A549 treated with AZD9567 at 1 μM for 4 hours (cell line): ENCODE results near the gene HORMAD2. TPM values are rescaled to one million over a fixed set of nuclear protein-coding genes. Genes with fewer than 3 reads are reported as not detected.

Experiments used
- total RNA-seq: library from RNA; stranded (reverse); fragments of 200-300 nt; extraction: Qiagen RNA extraction; gene quantifications from 5 replicates; pipeline ENCODE4 v1.2.3, GENCODE V29; 2022; ENCODE audit not compliant: insufficient read depth

HORMAD2 gene, protein sequence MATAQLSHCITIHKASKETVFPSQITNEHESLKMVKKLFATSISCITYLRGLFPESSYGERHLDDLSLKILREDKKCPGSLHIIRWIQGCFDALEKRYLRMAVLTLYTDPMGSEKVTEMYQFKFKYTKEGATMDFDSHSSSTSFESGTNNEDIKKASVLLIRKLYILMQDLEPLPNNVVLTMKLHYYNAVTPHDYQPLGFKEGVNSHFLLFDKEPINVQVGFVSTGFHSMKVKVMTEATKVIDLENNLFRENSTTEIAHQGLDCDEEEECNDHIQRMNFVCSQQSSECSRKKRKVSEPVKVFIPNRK
- not detected in 5 replicates for total RNA-seq

DNA sequence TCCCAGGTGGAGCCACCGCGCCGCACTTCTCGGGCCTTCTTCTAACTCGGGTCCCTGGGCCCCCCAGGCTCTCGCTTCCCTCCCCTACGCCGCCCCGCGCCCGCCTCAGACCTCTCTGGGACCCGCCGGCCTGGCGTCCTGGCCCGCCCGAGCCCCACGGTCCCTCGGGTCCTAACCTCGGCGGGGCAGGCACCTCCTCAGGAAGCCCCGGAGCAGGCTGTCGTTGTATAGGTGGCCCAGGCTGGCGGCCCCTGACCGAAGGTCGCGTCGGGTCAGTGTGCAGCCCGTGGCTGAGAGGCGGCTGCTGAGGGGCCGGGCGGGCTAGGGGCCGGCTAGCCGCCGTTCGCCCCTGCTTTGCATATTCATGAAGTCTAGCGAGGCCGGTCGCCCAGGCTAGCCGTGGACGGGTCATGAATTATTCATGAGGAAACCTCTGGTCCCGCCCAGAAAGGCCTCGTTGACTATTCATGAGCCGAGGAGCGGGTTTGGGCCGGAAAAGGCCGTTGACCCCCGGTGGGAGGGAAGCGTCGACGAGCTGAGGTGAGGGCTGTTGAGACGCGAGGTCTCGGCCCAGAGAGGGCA is at the start of gene HORMAD2:
TSS of gene HORMAD2 (plus strand) at position 513 of the 582 bp plus-strand sequence. CDS start 13,489 bp downstream, outside the sequence.

Other genes starting within 250 kb of the HORMAD2 start
- gene ASCC2, start 242.2 kb upstream of the HORMAD2 start, total RNA-seq = 26.3 to 33.7 TPM (median 29.0 TPM) in 5 replicates
- 6.3 to 9.4 TPM (median 9.0 TPM) in 5 replicates for gene MTMR3, start 197.3 kb upstream of the HORMAD2 start, total RNA-seq
- 14.1 to 30.4 TPM (median 28.0 TPM) in 5 replicates for gene LIF, start 166.3 kb downstream of the HORMAD2 start, total RNA-seq
- gene OSM, start 186.4 kb downstream of the HORMAD2 start, total RNA-seq = 0.07 TPM in 1 of 5 replicates, not detected in the others
- 6.5 to 11.9 TPM (median 6.8 TPM) in 5 replicates for gene CASTOR1, start 209.0 kb downstream of the HORMAD2 start, total RNA-seq
- 9.9 to 14.7 TPM (median 11.0 TPM) in 5 replicates for gene TBC1D10A, start 246.5 kb downstream of the HORMAD2 start, total RNA-seq